Mesothelial cell of epicardium (in vitro differentiated cells): ENCODE results near the gene GNPTAB. TPM values are rescaled to one million over a fixed set of nuclear protein-coding genes. Genes with fewer than 3 reads are reported as not detected.
"Not testable (repeated sequence)": the region's sequence is repeated elsewhere in the genome, so short reads cannot be mapped to it uniquely, and the experiment has no call there.

Experiments used
- DNase-seq, 2 experiments: peaks; one replicate each; pipeline ENCODE4 v3.0.0; 2021; ENCODE audit warnings: low spot score in 2 of 2; ENCODE audit not compliant: unreplicated experiment in 2 of 2
- H3K27ac Mint-ChIP-seq: 2 replicates; pipeline ENCODE4 v1.8.0; 2021; ENCODE audit warnings: mixed read lengths
- H3K27me3 Mint-ChIP-seq: 2 replicates; pipeline ENCODE4 v1.8.0; 2021; ENCODE audit warnings: low read depth, mixed read lengths
- H3K36me3 Mint-ChIP-seq: 2 replicates; pipeline ENCODE4 v1.8.0; 2021; ENCODE audit warnings: mixed read lengths
- H3K4me1 Mint-ChIP-seq: 2 replicates; pipeline ENCODE4 v1.8.0; 2021; ENCODE audit warnings: mixed read lengths
- H3K4me3 Mint-ChIP-seq: 2 replicates; pipeline ENCODE4 v1.8.0; 2021; ENCODE audit warnings: mild to moderate bottlenecking, moderate library complexity, mixed read lengths
- H3K9me3 Mint-ChIP-seq: 2 replicates; pipeline ENCODE4 v1.8.0; 2021; ENCODE audit warnings: mixed read lengths
- total RNA-seq: library from RNA; stranded (reverse); gene quantifications from 3 replicates; pipeline ENCODE4 v1.2.1, GENCODE V29; 2021
- TF ChIP-seq, protein P1 (sequence below): fragments of 200-600 bp; sonication (generic); IDR thresholded peaks from one replicate; pipeline ENCODE4 v1.5.0; 2021; ENCODE audit warnings: antibody characterized with exemption; ENCODE audit not compliant: unreplicated experiment

Gene GNPTAB
- total RNA-seq, 1 donor from 2014 or later = 35.9 TPM

DNA sequence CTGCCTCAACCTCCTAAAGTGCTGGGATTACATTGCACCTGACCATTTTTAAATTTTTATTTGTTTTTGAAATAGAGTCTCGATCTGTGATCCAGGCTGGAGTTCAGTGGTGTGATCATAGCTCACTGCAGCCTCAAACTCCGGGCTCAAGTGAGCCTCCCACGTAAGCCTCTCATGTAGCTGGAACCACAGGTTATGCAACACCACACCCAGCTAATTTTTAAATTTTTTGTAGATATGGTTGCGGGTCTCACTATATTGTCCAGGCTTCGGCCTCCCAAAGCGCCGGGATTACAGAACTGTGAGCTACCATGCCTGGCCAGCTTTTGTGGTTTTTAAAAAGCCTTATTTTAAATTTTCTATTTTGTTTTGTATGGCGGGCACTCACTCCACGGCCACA lies 44.4 kb upstream of the GNPTAB start:
- Mint-ChIP-seq H3K27ac (peak overlapping the region; percentile 56), H3K4me3 (no peak overlapping the region), H3K27me3 (no peaks in the 10 kb centered on the region), H3K4me1 (peaks cover 12% of the 10 kb centered on the region), H3K36me3 (peaks cover 3% of the 10 kb centered on the region), H3K9me3 (no peaks in the 10 kb centered on the region)
- TF ChIP-seq, protein P1, sequence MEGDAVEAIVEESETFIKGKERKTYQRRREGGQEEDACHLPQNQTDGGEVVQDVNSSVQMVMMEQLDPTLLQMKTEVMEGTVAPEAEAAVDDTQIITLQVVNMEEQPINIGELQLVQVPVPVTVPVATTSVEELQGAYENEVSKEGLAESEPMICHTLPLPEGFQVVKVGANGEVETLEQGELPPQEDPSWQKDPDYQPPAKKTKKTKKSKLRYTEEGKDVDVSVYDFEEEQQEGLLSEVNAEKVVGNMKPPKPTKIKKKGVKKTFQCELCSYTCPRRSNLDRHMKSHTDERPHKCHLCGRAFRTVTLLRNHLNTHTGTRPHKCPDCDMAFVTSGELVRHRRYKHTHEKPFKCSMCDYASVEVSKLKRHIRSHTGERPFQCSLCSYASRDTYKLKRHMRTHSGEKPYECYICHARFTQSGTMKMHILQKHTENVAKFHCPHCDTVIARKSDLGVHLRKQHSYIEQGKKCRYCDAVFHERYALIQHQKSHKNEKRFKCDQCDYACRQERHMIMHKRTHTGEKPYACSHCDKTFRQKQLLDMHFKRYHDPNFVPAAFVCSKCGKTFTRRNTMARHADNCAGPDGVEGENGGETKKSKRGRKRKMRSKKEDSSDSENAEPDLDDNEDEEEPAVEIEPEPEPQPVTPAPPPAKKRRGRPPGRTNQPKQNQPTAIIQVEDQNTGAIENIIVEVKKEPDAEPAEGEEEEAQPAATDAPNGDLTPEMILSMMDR = no peak
- DNase-seq = no peak

DNA sequence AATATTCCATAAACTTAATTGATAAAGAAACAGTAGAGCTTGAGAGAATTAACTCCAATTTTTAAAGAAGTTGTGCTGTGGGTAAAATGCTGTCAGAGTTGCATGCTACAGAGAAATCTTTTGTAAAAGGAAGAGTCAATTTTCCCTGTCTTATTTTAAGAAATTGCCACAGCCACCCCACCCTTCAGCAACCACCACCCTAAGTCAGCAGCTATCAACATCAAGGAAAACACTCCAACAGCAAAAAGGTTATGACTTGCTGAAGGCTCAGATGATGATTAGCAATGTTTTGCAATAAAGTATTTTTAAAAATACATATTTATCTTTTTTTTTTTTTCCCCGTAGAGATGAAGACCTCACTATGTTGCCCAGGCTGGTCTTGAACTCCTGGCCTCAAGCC lies 40.2 kb upstream of the GNPTAB start:
- Mint-ChIP-seq H3K36me3 (peaks cover 2% of the 10 kb centered on the region), H3K27me3 (no peaks in the 10 kb centered on the region), H3K9me3 (no peaks in the 10 kb centered on the region), H3K27ac (no peak overlapping the region), H3K4me1 (peaks cover 2% of the 10 kb centered on the region), H3K4me3 (no peak overlapping the region)
- no peak for DNase-seq
- TF ChIP-seq, protein P1 = no peak

DNA sequence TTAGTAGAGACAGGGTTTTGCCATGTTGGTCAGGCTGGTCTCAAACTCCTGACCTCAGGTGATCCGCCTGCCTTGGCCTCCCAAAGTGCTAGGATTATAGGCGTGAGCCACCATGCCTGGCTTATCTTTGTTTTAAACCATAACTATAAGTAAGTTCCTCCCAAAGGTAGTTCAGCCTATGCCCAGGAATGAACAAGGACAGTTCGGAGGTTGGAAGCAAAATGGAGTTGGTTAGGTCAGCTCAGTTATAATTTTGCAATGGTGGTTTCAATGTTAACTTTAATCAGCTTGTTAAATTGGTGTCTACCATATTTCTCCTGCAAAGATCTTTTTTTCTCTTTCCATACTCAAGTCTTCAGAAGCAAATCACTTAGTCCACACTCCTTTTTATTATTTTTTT lies 36.9 kb upstream of the GNPTAB start:
- H3K4me1 Mint-ChIP-seq, H3K36me3 Mint-ChIP-seq, H3K9me3 Mint-ChIP-seq, H3K27ac Mint-ChIP-seq, DNase-seq, H3K4me3 Mint-ChIP-seq, H3K27me3 Mint-ChIP-seq: not testable (repeated sequence)

DNA sequence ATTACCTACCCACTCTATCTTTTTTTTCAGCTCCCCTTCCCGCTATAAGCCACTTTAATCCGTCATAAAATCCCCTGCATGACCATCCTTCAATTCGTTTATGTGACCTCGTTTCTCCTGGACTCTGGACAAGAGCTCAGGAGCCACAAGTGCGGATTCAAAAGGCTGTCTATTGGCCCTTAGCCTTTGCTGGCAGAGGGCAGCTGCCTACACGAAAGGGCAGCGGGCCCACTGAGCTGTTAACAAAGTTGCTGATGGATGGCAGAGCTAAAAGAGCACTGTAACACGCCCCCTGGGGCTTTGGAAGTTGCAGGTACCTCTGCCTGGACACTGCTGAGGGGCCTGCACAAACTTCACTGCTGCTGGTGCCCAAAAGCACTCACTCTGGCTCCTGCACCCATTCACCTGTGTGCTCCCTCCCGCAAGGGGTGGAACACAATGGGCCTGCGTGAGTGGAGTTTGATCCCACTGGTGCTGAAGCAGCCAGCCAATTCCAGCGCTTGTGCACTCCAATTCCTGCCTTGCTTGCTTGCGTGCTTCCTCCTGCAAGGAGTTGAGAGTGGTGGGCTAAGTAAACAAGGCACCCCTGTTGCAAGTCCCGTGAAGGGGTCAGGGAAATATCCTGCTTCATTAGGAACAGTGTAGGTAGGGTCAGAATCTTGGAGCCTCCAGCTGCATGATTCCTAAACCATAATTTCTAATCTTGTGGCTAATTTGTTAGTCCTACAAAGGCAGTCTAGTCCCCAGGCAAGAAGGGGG lies 36.0 kb upstream of the GNPTAB start:
- DNase-seq = no peak
- H3K9me3 Mint-ChIP-seq = peaks cover 8% of the 10 kb centered on the region
- H3K36me3 Mint-ChIP-seq = peaks cover 2% of the 10 kb centered on the region
- TF ChIP-seq, protein P1 = no peak
- H3K27ac Mint-ChIP-seq = no peak overlapping the region
- no peaks in the 10 kb centered on the region for H3K27me3 Mint-ChIP-seq
- H3K4me3 Mint-ChIP-seq = no peak overlapping the region
- peaks cover 5% of the 10 kb centered on the region for H3K4me1 Mint-ChIP-seq

DNA sequence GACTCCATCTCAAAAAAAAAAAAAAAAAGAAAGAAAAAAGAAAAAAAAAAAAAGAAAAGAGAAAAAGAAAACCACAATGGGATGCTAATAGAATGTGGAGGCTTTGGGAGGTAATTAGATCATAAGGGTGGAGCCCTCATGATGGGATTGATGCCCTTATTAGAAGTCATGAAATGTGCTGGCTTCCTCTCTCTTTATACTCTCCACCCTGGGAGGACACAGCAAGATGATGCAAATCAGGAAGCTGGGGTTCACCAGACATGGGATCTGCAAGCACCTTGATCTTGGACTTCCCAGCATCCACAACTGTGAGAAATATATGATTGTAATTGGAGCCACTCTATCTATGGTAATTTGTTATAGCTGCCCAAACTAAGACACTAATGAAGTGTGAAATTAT lies 33.2 kb upstream of the GNPTAB start:
- TF ChIP-seq, protein P1 = no peak
- no peaks in the 10 kb centered on the region for H3K27me3 Mint-ChIP-seq

DNA sequence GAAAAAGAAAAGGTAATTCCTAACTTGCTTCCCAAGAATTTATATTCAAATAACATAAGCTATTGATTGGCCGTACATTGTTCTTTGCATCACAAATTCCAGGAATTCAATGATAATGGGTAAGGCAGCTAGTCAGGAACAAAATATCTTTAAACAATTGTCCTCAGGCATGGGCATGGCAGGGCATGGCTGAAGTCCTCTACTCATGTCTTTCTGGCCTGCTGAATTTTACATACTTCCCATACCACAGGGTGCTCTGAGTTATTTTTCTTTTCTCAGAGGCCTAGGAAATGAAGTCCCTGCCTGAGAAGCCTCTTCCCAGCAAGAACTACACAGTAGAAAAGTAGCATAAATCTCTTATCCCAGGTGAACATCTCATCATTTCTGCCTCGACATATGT lies 31.5 kb upstream of the GNPTAB start:
- Mint-ChIP-seq H3K4me1 (peaks cover 19% of the 10 kb centered on the region), H3K27ac (peak overlapping the region; percentile 70), H3K9me3 (peaks cover 8% of the 10 kb centered on the region), H3K36me3 (no peaks in the 10 kb centered on the region), H3K4me3 (no peak overlapping the region), H3K27me3 (no peaks in the 10 kb centered on the region)
- no peak for DNase-seq
- TF ChIP-seq, protein P1 = no peak

More for the DNA sequence above, 33.2 kb upstream of the GNPTAB start:
- Mint-ChIP-seq H3K4me3 (no peak overlapping the region), H3K4me1 (peaks cover 19% of the 10 kb centered on the region), H3K27ac (no peak overlapping the region), H3K9me3 (peaks cover 8% of the 10 kb centered on the region), H3K36me3 (no peaks in the 10 kb centered on the region)
- no peak for DNase-seq

DNA sequence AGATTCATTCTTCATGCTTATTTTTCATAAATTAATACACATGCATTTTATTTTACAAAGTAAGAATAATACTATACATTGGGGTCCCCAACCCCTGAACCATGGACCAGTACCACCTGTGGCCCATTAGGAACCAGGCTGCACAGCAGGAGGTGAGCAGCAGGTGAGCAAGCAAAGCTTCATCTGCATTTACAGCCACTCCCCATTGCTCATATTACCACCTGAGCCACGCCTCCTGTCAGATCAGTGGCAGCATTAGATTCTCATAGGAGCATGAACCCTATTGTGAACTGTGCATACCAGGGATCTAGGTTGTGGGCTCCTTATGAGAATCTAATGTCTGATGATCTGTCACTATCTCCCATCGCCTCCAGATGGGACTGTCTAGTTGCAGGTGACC lies 30.9 kb upstream of the GNPTAB start:
- not testable (repeated sequence) for H3K4me3 Mint-ChIP-seq, H3K9me3 Mint-ChIP-seq, DNase-seq, H3K27me3 Mint-ChIP-seq, H3K36me3 Mint-ChIP-seq, H3K27ac Mint-ChIP-seq
- H3K4me1 Mint-ChIP-seq = peaks cover 19% of the 10 kb centered on the region
